HG02938 (cell line): ENCODE data around the gene NKX2-2.

Experiments
- ATAC-seq: cut with Tn5 transposase; IDR thresholded peaks from one replicate; pipeline ENCODE4 v1.9.1; 2021; ENCODE audit warnings: mild to moderate bottlenecking, moderate library complexity; ENCODE audit not compliant: unreplicated experiment

NKX2-2 gene

GRCh38 chr20:21513881-21514540, at the start of gene NKX2-2:
NKX2-2 (minus strand) TSS chr20:21514064; CDS start chr20:21513669, 395 bp downstream.
- no peak for ATAC-seq

GRCh38 chr20:21562656-21563055, 48.8 kb upstream of the NKX2-2 start:
- ATAC-seq = no peak

- ATAC-seq = peak; percentile 88
These were observed 45.4 kb upstream of the NKX2-2 start for GRCh38 chr20:21559305-21559704.

GRCh38 chr20:21557241-21558020, 43.6 kb upstream of the NKX2-2 start:
- ATAC-seq = no peak

GRCh38 chr20:21556398-21556797, 42.5 kb upstream of the NKX2-2 start:
- no peak for ATAC-seq

- no peak for ATAC-seq
These were observed 41.7 kb upstream of the NKX2-2 start for GRCh38 chr20:21555470-21556120.

GRCh38 chr20:21554985-21555384, 41.1 kb upstream of the NKX2-2 start:
- ATAC-seq = no peak

GRCh38 chr20:21554376-21554890, 40.6 kb upstream of the NKX2-2 start:
- ATAC-seq = no peak

- ATAC-seq = no peak
These were observed 36.7 kb upstream of the NKX2-2 start for GRCh38 chr20:21550587-21550986.

GRCh38 chr20:21548390-21549035, 34.6 kb upstream of the NKX2-2 start:
- peak; percentile 63 for ATAC-seq

GRCh38 chr20:21546355-21546754, 32.5 kb upstream of the NKX2-2 start:
- no peak for ATAC-seq

GRCh38 chr20:21539512-21539911, 25.6 kb upstream of the NKX2-2 start:
- ATAC-seq = no peak

GRCh38 chr20:21534886-21535285, 21.0 kb upstream of the NKX2-2 start:
- no peak for ATAC-seq

GRCh38 chr20:21534453-21534852, 20.6 kb upstream of the NKX2-2 start:
- no peak for ATAC-seq

- ATAC-seq = no peak
These were observed 16.0 kb upstream of the NKX2-2 start for GRCh38 chr20:21529863-21530262.

GRCh38 chr20:21528870-21529269, 15.0 kb upstream of the NKX2-2 start:
- ATAC-seq = no peak

GRCh38 chr20:21527908-21528307, 14.0 kb upstream of the NKX2-2 start:
- ATAC-seq = no peak

GRCh38 chr20:21526776-21527175, 12.9 kb upstream of the NKX2-2 start:
- ATAC-seq = no peak

GRCh38 chr20:21523895-21524294, 10.0 kb upstream of the NKX2-2 start:
- ATAC-seq = no peak

GRCh38 chr20:21523281-21523868, 9.5 kb upstream of the NKX2-2 start:
- no peak for ATAC-seq
